Endothelial cell (in vitro differentiated cells): Measurements from ENCODE around the gene PAGE2. TPM values are rescaled to one million over a fixed set of nuclear protein-coding genes. Genes with fewer than 3 reads are reported as not detected.
"Not testable (repeated sequence)": the region's sequence is repeated elsewhere in the genome, so short reads cannot be mapped to it uniquely, and the experiment has no call there.

Experiments
- DNase-seq: peaks from one replicate; pipeline ENCODE4 v3.0.0; 2021; ENCODE audit warnings: low spot score
- H3K27ac Mint-ChIP-seq: one replicate; pipeline ENCODE4 v1.8.0; 2021; ENCODE audit warnings: mixed read lengths, inconsistent platforms; ENCODE audit not compliant: unreplicated experiment
- H3K27me3 Mint-ChIP-seq: one replicate; pipeline ENCODE4 v1.8.0; 2021; ENCODE audit warnings: mild to moderate bottlenecking, moderate library complexity, mixed read lengths, inconsistent platforms; ENCODE audit not compliant: unreplicated experiment
- H3K36me3 Mint-ChIP-seq: one replicate; pipeline ENCODE4 v1.8.0; 2021; ENCODE audit warnings: mild to moderate bottlenecking, low read depth, mixed read lengths, inconsistent platforms; ENCODE audit not compliant: unreplicated experiment
- H3K4me1 Mint-ChIP-seq: one replicate; pipeline ENCODE4 v1.8.0; 2021; ENCODE audit warnings: mild to moderate bottlenecking, mixed read lengths, inconsistent platforms; ENCODE audit not compliant: unreplicated experiment
- H3K4me3 Mint-ChIP-seq: one replicate; pipeline ENCODE4 v1.8.0; 2021; ENCODE audit warnings: mild to moderate bottlenecking, mixed read lengths, inconsistent platforms; ENCODE audit not compliant: unreplicated experiment
- H3K9me3 Mint-ChIP-seq: one replicate; pipeline ENCODE4 v1.8.0; 2021; ENCODE audit warnings: mixed read lengths, inconsistent platforms; ENCODE audit not compliant: unreplicated experiment
- CTCF ChIP-seq: fragments of 200-600 bp; sonication (generic); IDR thresholded peaks from one replicate; pipeline ENCODE4 v1.5.0; 2021; ENCODE audit warnings: antibody characterized with exemption; ENCODE audit not compliant: unreplicated experiment
- total RNA-seq: library from RNA; stranded (reverse); fragmentation: NEBNext Ultra II Directional; extraction: Animal tissue kit (Norgen Biotek cat#: 25700); gene quantifications from one replicate; pipeline ENCODE4 v1.2.1, GENCODE V29; 2021; ENCODE audit not compliant: unreplicated experiment

The PAGE2 gene
- total RNA-seq, 1 donor from 2014 or later: not detected

- no peak for DNase-seq
- no peaks in the 10 kb centered on the region for H3K36me3 Mint-ChIP-seq
Measured at GRCh38 chrX:55132416-55132815, 43.6 kb downstream of the PAGE2 start.

GRCh38 chrX:55135171-55135570 lies 46.4 kb downstream of the PAGE2 start:
- Mint-ChIP-seq H3K4me3 (no peak overlapping the region), H3K36me3 (peaks cover 6% of the 10 kb centered on the region), H3K4me1 (no peaks in the 10 kb centered on the region), H3K27me3 (peaks cover 1% of the 10 kb centered on the region), H3K9me3 (no peaks in the 10 kb centered on the region), H3K27ac (no peak overlapping the region)
- DNase-seq: peak; percentile 19
- no peak for TF ChIP-seq CTCF

More at GRCh38 chrX:55132416-55132815, 43.6 kb downstream of the PAGE2 start:
- Mint-ChIP-seq H3K27me3 (peaks cover 1% of the 10 kb centered on the region), H3K4me1 (no peaks in the 10 kb centered on the region), H3K4me3 (no peak overlapping the region), H3K9me3 (no peaks in the 10 kb centered on the region), H3K27ac (no peak overlapping the region)
- TF ChIP-seq CTCF: no peak

- H3K27ac Mint-ChIP-seq, H3K4me1 Mint-ChIP-seq, H3K9me3 Mint-ChIP-seq: not testable (repeated sequence)
Measured at GRCh38 chrX:55140800-55141199, 52.0 kb downstream of the PAGE2 start.

More at GRCh38 chrX:55140800-55141199, 52.0 kb downstream of the PAGE2 start:
- H3K36me3 Mint-ChIP-seq, DNase-seq, H3K4me3 Mint-ChIP-seq, H3K27me3 Mint-ChIP-seq: not testable (repeated sequence)

Other genes starting within 250 kb of the PAGE2 start
- 184 TPM for gene TRO, start 168.2 kb upstream of the PAGE2 start, total RNA-seq
- gene PFKFB1, start 94.8 kb upstream of the PAGE2 start, total RNA-seq: 0.49 TPM
- 28.5 TPM for gene APEX2, start 88.7 kb upstream of the PAGE2 start, total RNA-seq
- gene ALAS2, start 58.0 kb upstream of the PAGE2 start, total RNA-seq: not detected
- not detected for gene PAGE2B, start 14.0 kb upstream of the PAGE2 start, total RNA-seq
- not detected for gene PAGE5, start 131.3 kb downstream of the PAGE2 start, total RNA-seq
- gene PAGE3, start 175.9 kb downstream of the PAGE2 start, total RNA-seq: not detected